NCI-H2171 (cell line): ENCODE data around the gene LGALS9.
"Not testable (repeated sequence)": the region's sequence is repeated elsewhere in the genome, so short reads cannot be mapped to it uniquely, and the experiment has no call there.

Experiments used
- DNase-seq: peaks from one replicate; lab custom pipeline; 2025; lab: John Stamatoyannopoulos, UW

The LGALS9 gene

DNA sequence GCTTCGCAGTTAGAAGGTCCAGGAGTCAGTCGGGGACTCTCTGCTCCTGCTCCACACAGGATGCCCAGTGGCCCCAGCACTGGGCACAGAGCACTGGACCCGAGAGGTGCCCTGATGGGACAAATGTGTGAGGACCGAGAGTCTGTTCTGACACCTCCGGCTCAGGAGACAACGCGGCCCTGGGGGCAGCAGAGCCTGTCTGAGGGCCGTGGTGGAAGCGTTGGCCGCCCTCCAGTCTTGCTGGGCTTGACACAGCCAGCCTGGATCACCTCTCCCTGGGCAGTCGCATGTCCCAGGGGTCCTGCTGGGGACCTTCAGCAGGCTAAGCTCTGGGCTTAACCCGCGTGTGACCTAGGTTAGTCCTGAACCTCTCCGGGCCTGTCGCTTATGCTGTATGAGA lies 23.1 kb downstream of the LGALS9 start:
- no peak for DNase-seq

- peak; percentile 48 for DNase-seq
Observed at GRCh38 chr17:27654654-27655524, 23.9 kb downstream of the LGALS9 start.

DNA sequence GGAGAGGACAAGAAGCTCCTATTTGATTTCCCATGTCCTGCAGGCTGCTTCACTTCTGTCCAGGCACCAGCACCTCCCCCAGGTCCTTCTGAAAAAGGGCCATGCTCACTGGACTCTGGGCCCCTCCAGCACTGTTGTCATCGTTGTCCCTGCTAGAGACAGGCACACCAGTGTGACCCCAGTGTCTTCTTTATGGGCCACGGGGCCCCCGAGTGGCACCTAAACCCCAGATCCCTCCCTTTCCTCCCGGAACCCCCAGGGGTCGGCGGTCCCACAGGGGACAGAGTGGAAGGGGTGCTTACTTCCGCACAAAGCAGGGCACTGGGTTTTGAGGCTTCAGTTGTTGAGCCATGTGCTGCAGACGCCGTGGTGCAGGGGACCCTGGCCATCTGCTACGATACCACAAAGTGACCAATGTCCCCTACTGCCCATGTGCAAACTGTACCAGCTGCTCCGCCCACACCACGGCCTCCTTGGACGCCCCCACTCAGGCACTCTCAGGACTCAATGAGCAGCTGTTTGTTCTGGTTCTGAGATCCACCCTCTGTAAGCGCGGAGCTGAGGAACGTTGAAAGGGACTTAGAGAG lies 24.6 kb downstream of the LGALS9 start:
- DNase-seq = not testable (repeated sequence)

DNA sequence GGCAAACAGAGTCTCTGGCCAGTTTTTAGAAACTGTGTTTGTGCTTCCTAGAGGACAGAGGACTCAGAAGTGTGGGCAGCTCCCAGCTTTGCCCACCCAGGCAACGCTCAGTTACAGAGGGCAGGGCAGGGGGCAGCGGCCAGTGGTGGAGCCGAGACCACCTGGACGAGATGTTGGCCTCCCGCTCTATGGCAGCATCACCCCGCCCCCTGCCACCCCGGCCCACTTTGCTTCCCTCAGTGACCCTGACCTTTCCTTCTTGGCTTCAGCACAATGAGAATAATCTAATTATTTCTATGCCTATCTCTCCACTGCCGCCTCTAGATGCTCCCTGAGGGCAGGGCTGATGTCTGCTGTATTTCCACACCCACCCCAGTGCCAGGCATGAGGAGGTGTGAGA lies 25.6 kb downstream of the LGALS9 start:
- DNase-seq = not testable (repeated sequence)

- no peak for DNase-seq
Observed at GRCh38 chr17:27657620-27658019, 26.6 kb downstream of the LGALS9 start.

DNA sequence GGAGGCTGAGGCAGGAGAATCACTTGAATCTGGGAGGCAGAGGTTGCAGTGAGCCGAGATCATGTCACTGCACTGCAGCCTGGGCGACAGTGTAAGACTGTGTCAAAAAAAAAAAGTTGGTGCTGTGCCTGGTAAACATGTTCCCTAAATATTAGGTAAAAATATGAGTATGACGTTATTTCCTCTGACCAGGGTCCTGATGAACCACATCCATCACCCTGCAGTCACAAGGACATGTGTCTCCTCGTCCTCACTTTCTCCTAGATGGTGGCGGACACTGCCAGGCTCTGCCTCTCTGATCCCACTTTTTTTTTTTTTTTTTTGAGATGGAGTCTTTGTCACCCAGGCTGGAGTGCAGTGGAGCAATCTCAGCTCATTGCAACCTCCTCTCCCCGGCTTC lies 28.7 kb downstream of the LGALS9 start:
- no peak for DNase-seq

DNA sequence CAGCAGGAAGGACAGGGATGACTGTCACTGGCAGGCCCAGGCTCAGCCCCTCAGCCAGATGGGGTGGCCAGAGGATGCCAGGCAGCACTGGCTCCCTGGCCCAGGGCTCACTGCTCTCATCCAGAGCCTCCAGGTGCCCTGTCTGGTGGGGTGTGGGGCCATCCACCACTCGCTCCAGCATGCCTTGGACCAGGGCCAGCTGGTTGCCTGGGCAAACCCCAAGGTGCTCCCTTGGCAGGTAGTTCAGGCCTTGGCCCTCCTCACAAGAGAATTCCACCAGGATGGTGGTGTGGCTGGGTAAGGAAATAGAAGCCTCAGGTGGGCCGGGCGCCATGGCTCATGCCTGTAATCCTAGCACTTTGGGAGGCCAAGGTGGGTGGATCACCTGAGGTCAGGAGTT lies 29.4 kb downstream of the LGALS9 start:
- DNase-seq = no peak

DNA sequence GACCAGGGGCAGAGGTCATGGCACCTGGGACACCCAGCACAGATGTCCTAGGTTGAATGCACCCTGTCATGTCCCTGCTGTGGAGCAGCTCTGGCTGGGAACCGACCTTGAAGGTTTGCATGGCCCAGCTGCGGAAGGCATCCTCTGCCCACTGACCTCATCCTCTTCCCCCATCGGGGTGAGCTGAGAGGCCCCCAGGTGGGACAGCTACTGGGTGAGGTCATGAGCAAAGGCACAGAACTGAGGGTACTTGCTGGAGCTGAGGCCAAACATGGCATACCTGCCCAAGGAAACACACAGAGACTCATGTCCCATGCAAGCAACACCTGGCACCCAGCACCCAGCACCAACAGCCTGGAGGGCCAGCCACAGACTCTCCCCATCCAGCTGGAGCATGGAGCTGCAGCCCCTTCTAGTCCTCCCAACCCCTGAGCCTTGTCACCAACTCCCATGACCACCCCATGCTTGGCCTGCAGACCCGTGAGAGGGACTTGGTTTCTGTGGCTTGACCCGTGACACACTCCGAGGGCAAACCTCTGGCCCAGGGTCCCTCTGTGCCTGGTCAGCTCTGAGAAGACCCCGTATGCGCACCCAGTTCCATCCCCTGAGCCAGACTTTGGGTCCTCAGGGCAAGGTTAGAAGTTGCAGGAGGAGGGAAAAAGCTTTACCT lies 33.1 kb downstream of the LGALS9 start:
- DNase-seq = no peak

GRCh38 chr17:27664606-27664965 lies 33.6 kb downstream of the LGALS9 start:
- no peak for DNase-seq

DNA sequence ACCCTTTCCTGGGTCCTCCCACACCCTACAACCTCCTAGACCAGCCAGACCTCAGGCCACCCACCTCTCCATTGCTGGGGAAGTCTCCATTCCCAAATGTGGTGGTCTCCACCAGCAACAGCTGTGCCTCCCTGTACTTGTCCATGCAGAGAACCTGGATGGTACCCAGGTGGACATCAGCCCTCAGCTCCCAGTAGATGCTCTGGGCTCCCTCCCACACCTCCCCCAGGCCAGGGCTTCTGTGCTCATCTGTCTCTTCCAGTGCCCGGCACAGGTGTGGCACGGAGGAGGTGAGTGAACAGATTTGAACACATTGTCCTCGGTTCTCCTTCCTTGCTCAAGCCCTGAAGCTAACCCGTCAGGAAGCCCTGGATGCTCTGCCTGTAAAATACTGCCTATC lies 34.6 kb downstream of the LGALS9 start:
- DNase-seq = no peak

DNA sequence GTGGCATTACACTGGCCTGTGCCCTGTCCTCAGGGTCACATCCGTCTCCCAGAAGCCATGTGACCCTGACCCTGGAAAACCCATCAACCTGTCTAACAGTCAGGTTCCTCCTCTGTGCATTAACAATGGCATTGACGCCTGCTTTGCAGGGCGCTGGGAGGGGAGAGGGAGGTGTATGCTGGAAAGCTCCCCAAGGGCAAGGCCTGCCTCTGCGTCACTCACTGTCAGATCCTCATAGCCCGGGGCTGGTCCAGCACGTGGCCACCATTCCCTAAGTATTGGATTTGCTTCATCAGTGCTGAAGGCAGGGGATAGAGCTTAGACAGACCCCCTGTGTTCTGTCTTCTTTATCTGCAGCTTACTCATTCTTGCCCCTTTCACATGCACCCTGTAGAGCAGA lies 35.3 kb downstream of the LGALS9 start:
- DNase-seq = not testable (repeated sequence)

DNA sequence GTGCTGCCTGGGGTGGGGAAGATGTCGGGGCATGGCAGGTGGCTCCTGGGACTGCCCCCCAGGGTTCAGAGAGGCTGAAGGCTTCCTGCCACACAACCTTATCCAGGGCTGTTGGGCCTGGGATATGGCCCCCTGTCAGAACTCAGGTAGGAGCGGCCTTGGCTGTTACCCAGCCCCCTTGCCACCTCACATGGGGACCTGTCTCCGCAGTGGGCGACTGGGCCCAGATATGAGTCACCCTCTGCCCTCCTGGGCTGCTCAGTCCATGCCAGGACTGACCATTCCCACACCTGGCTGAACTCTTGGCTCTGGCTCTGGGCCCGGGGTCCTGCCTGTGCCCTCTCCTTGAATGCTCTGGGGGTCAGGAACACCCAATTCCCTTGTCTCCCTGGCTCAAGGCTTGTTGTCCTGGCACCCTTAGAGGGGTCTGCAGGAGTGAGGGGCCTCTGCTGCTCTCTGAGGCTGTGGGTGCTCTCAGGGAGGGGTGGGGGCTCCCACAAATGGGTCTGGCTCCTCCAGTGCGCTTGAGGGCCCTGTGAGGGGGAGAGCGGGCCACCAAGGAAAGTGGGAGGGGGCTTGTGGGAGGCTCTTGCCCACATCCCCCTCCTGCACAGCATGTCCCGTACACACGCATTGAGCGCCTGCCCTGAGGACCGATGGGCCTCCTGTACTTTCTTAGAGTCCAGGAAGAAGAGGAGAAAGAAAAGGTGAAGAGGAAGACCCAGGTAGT lies 36.0 kb downstream of the LGALS9 start:
- no peak for DNase-seq

- no peak for DNase-seq
Observed at GRCh38 chr17:27667656-27668487, 36.9 kb downstream of the LGALS9 start.

DNA sequence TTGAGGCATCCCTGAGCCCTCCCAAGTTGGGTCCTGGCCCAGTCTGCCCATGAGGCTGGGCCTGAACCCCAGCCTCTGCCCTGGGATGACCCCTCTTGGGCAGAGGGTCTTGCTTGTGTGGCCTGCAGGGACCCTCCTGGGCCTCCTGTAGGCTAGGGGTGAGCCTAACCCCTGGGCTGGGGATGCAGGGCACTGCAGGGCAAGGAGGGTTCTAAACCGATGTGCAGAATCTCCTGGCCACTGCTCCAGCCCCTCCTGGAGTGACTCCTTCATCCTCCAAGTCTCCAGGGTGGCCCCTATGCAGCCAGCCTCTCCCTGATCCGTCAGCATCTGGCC lies 37.5 kb downstream of the LGALS9 start:
- no peak for DNase-seq

DNA sequence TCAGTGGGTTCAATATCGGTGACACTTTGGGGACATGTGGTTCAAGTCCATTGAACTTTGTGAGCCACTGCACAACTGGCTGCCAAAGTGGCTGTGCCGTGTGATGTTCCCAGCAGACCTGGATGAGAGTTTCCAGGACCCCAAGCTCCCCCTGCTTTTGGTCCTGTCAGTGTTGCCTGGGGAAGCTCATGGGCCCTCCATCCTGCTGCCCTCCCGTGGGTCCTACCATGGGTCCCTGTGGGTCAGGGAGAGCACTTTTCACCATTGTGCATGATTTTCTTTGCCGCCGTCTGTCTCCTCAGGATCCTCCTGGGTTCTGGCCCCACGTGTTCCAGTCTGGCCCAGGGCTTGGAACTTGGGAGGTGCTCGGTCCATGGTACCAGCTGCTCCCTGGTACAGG lies 38.1 kb downstream of the LGALS9 start:
- DNase-seq = no peak

DNA sequence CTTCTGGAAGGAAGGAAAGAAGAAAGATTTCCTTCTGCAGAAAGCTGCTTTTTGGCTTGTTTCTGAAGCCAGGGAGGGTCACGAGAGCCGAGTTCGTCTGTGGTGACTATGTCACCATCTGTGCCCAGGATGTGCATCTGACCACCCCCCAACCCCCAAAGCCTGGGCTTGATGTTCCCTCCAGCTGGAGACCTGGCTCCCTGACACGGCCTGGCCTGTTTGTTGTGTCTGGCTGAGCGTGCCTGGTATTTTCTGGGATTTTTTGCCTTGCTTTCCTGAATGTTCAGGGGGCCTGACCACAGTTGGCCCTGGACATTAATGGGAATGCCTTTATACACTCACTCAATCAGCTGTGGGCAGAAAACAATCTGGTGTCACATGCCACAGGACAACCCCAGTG lies 38.9 kb downstream of the LGALS9 start:
- DNase-seq = no peak

DNA sequence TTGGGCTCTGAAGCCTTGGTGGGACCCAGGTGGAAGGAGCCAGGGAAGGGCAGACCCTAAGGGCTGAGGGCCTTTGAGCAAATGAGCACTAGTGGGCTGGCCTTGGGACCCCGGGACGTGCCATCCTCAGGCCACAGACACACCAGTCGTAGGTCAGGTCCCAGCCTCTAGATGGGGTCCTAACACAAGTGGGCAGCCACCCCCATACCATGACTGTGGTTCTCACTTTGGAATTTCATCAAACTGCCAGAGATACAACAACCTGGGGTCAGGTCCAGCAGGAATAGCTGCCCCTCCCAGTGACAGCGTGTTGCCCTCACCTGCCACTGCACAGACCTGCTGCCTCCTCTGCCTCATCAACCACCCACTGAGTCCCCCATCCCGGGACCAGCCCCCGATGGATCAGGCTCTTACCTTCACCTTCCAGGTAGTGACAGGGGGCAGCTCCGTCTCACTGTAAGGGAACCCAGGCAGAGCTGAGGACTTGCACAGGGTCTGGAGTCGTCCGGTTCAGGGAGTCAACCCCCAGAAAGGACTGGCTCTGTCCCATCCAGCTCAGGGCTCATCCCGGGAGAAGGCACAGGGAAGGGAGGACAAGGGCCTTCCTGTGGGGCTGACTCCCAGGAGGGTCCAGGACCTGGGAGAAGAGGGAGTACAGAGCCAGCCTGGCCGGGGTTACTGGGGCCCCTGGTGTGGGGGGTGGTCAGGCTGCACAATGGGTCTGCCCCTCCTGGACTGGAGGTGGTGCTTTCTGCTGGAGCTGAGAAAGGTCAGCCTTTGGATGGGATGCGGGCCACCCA lies 40.0 kb downstream of the LGALS9 start:
- no peak for DNase-seq

DNA sequence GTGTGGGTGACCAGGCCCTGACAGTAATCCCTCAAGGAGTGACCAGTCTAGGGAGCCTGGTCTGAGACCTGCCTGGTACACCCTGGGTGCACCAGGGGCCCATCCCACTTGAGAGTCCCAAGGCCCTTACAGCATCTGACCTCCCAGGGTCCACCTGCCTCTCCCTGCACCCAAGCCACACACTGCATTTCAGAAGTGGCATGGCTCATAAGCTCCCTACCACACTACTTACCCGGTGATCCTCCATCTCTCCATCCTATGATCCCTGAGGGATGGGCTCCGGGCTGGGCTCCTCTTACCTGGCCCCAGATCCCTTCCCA lies 40.6 kb downstream of the LGALS9 start:
- no peak for DNase-seq

- not testable (repeated sequence) for DNase-seq
Observed at GRCh38 chr17:27671977-27672480, 41.0 kb downstream of the LGALS9 start.

DNA sequence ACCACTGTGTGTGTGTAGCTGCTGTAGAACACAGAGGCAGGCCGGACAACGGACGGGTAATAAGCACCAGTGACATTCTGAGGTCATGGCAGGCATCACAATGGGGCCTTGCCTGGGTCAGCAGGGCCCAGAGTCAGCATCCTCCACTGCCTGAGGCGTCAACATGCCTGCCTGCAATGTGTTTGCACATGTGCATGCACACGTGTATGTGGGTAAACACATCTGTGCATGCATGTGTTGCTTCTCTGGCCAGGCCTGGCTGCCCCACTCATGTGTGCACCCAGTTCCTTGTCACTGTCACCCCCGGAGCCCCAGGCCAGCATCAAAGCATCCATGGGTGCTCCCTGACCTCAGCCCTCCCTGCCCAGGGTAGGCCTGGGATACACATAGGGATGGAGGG lies 43.3 kb downstream of the LGALS9 start:
- no peak for DNase-seq

- DNase-seq = no peak
Observed at GRCh38 chr17:27677191-27677590, 46.2 kb downstream of the LGALS9 start.
